Adrenal gland (tissue), 5 donors: ENCODE data around the gene ITPR1.

Experiments
- POLR2A ChIP-seq, 2 donors: fragments of 450-650 bp; IDR thresholded peaks; one replicate each; pipeline ENCODE4 v1.6.1; 2017; ENCODE audit warnings: antibody characterized with exemption in 2 of 2, mild to moderate bottlenecking in 2 of 2, moderate library complexity in 1 of 2
- TF ChIP-seq, protein P1 (sequence below), 6 experiments: fragments of 450-650 bp in 4 of 6; fragments of 200-600 bp in 2 of 6; sonication (generic) in 1 of 6; IDR thresholded peaks; 1 replicate in 5 of 6; 2 replicates in 1 of 6; pipeline versions ENCODE4 v1.5.1 to v1.8.0; 2016 to 2021; ENCODE audit warnings: antibody characterized with exemption in 6 of 6, mild to moderate bottlenecking in 2 of 6, moderate library complexity in 1 of 6
- donor health status: DM: no; HTN: no; CAD: no.

DNA sequence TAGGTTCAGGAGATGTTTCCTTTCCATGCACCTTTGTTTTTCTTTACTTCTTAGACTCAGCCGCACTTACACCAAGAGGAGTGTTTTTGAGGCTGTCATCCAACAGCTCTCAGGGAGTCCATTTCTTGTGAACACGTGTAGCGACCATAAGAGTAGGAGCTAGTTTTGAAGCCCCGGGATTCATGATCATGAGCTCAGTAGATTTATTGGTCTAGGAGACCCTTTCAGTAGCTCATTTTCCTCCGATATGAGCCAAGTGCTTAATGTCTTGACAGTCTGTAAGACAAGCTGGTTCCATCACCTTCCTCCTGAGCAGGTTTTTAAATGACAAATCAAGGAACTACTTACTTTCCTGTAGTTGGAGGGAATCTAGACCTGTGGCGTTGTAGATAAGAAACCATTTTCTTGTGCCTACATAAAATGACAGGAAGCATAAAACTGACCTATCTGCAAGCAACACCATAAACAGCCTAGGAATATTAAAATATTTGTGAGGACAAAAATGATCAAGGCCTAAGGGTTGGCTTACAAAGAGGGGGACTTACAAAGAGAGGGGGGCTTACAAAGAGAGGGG, 313.5 kb downstream of the ITPR1 start:
- TF ChIP-seq, protein P1, sequence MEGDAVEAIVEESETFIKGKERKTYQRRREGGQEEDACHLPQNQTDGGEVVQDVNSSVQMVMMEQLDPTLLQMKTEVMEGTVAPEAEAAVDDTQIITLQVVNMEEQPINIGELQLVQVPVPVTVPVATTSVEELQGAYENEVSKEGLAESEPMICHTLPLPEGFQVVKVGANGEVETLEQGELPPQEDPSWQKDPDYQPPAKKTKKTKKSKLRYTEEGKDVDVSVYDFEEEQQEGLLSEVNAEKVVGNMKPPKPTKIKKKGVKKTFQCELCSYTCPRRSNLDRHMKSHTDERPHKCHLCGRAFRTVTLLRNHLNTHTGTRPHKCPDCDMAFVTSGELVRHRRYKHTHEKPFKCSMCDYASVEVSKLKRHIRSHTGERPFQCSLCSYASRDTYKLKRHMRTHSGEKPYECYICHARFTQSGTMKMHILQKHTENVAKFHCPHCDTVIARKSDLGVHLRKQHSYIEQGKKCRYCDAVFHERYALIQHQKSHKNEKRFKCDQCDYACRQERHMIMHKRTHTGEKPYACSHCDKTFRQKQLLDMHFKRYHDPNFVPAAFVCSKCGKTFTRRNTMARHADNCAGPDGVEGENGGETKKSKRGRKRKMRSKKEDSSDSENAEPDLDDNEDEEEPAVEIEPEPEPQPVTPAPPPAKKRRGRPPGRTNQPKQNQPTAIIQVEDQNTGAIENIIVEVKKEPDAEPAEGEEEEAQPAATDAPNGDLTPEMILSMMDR (IDR thresholded peaks at IDR 0.05), result no peak
- no peak for TF ChIP-seq POLR2A (IDR thresholded peaks at IDR 0.05)
